Measurements from ENCODE around the gene ZNF726. TPM values are rescaled to one million over a fixed set of nuclear protein-coding genes. Genes with fewer than 3 reads are reported as not detected.

Gene ZNF726
- total RNA-seq, 2 experiments from 2014 or later, result 2.6 to 3.5 TPM

- H3K9me3 Mint-ChIP-seq, result no peaks in the 10 kb centered on the region
- intact Hi-C loops (cut with DNase I, micrococcal nuclease), result loop anchor here in 1 of 2 experiments (2.0 kb wide), 1 partner anchor 97 kb away; no protein-coding TSS in a partner anchor
- DNase-seq (no peak), ATAC-seq (ENCODE audit: poor library complexity) (no peak)
- H3K9me3 ChIP-seq (ENCODE audit: control insufficient read depth in 1 of 2, insufficient read depth in 1 of 2, low read length in 2 of 2), result peaks cover 0 to 18% of the 10 kb centered on the region in 2 experiments
- H3K27me3 ChIP-seq (ENCODE audit: control insufficient read depth in 1 of 2, insufficient read depth in 2 of 2, low read length in 2 of 2), result peaks cover 19 to 27% of the 10 kb centered on the region in 2 experiments
- no peaks in the 10 kb centered on the region for H3K4me1 Mint-ChIP-seq (ENCODE audit: low read depth)
- H3K27me3 Mint-ChIP-seq, result peaks cover 50% of the 10 kb centered on the region
- no peak overlapping the region for H3K4me3 ChIP-seq (ENCODE audit: low read length)
- H3K36me3 ChIP-seq (ENCODE audit: insufficient read depth, low read length), result no peaks in the 10 kb centered on the region
- peaks cover 8% of the 10 kb centered on the region for H3K4me1 ChIP-seq (ENCODE audit: insufficient read depth, low read length)
- no peaks in the 10 kb centered on the region for H3K36me3 Mint-ChIP-seq (ENCODE audit: low read depth)
- no peak overlapping the region for H3K27ac ChIP-seq (ENCODE audit: low read depth in 1 of 2, low read length in 2 of 2)
- ChIA-PET CTCF (no interaction called here), POLR2A (no interaction called here)
- no peak overlapping the region for H3K4me3 Mint-ChIP-seq
- TF ChIP-seq CTCF (IDR thresholded peaks at IDR 0.05), result no peak
- no peak overlapping the region for H3K27ac Mint-ChIP-seq
These were observed 54.9 kb downstream of the ZNF726 start for GRCh38 chr19:23969630-23970029.

- no peak overlapping the region for H3K27ac Mint-ChIP-seq
- ChIA-PET POLR2A (no interaction called here), CTCF (no interaction called here)
- no peak overlapping the region for H3K27ac ChIP-seq (ENCODE audit: low read depth in 1 of 2, low read length in 2 of 2)
- H3K27me3 Mint-ChIP-seq, result peaks cover 46% of the 10 kb centered on the region
- DNase-seq (peak in 1 of 14 experiments; percentile 4), ATAC-seq (ENCODE audit: poor library complexity) (no peak)
- peaks cover 0 to 18% of the 10 kb centered on the region in 2 experiments for H3K9me3 ChIP-seq (ENCODE audit: control insufficient read depth in 1 of 2, insufficient read depth in 1 of 2, low read length in 2 of 2)
- H3K36me3 Mint-ChIP-seq (ENCODE audit: low read depth), result no peaks in the 10 kb centered on the region
- H3K9me3 Mint-ChIP-seq, result no peaks in the 10 kb centered on the region
- no peak for TF ChIP-seq CTCF (IDR thresholded peaks at IDR 0.05)
- H3K4me1 Mint-ChIP-seq (ENCODE audit: low read depth), result no peaks in the 10 kb centered on the region
- H3K27me3 ChIP-seq (ENCODE audit: control insufficient read depth in 1 of 2, insufficient read depth in 2 of 2, low read length in 2 of 2), result peaks cover 19 to 27% of the 10 kb centered on the region in 2 experiments
- H3K4me1 ChIP-seq (ENCODE audit: insufficient read depth, low read length), result peaks cover 8% of the 10 kb centered on the region
- no peak overlapping the region for H3K4me3 ChIP-seq (ENCODE audit: low read length)
- intact Hi-C loops (cut with DNase I, micrococcal nuclease), result no loop called here
- H3K36me3 ChIP-seq (ENCODE audit: insufficient read depth, low read length), result no peaks in the 10 kb centered on the region
- H3K4me3 Mint-ChIP-seq, result no peak overlapping the region
These were observed 56.9 kb downstream of the ZNF726 start for GRCh38 chr19:23971598-23971997.

GRCh38 chr19:23972161-23972560 lies 57.5 kb downstream of the ZNF726 start:
- CTCF ChIA-PET, result no interaction called here
- H3K4me3 ChIP-seq (ENCODE audit: low read length), result no peak overlapping the region
- intact Hi-C loops (cut with DNase I, micrococcal nuclease), result no loop called here
- Mint-ChIP-seq H3K36me3 (ENCODE audit: low read depth) (no peaks in the 10 kb centered on the region), H3K9me3 (no peaks in the 10 kb centered on the region), H3K27me3 (peaks cover 41% of the 10 kb centered on the region), H3K4me1 (ENCODE audit: low read depth) (no peaks in the 10 kb centered on the region), H3K4me3 (no peak overlapping the region), H3K27ac (no peak overlapping the region)
- H3K4me1 ChIP-seq (ENCODE audit: insufficient read depth, low read length), result peaks cover 8% of the 10 kb centered on the region
- ATAC-seq (ENCODE audit: poor library complexity) (no peak), DNase-seq (no peak)
- no peaks in the 10 kb centered on the region for H3K36me3 ChIP-seq (ENCODE audit: insufficient read depth, low read length)
- POLR2A ChIA-PET, result no interaction called here
- no peak for TF ChIP-seq CTCF (IDR thresholded peaks at IDR 0.05)
- H3K27ac ChIP-seq (ENCODE audit: low read depth in 1 of 2, low read length in 2 of 2), result no peak overlapping the region
- H3K27me3 ChIP-seq (ENCODE audit: control insufficient read depth in 1 of 2, insufficient read depth in 2 of 2, low read length in 2 of 2), result peaks cover 19 to 27% of the 10 kb centered on the region in 2 experiments
- H3K9me3 ChIP-seq (ENCODE audit: control insufficient read depth in 1 of 2, insufficient read depth in 1 of 2, low read length in 2 of 2), result peaks cover 0 to 18% of the 10 kb centered on the region in 2 experiments
